ENCODE results near the gene SLC16A10. TPM values are rescaled to one million over a fixed set of nuclear protein-coding genes. Genes with fewer than 3 reads are reported as not detected.

SLC16A10 gene
- total and polyA plus RNA-seq, 2 of the 13 experiments (the other 11 are each of a cell fraction or from before 2014, with no cell fraction given), result 8.2 to 20.1 TPM

DNA sequence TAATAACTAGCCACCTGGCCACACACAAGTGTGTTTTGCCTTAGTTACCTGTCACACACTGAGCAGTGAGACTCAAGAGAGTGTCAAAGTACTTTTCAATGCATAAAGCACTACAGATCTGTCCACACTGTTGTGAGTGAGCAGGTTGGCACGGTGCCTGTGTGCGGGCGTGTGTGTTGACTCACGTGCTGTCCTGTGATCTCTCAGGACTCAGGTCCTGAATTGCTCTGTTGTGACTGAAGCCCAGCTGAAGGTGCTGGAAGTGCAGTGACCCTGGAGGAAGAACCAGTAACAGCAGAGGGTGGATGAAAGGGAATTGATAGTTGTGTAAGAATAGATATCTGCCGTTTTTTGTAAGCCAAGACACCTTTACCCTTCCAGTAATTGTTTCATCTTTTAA lies 18.3 kb downstream of the SLC16A10 start (continued):
- TF ChIP-seq POLR2G (IDR thresholded peaks at IDR 0.05; ENCODE audit: low read depth, low read length) (no peak), HNRNPH1 (optimal IDR thresholded peaks at IDR 0.05; ENCODE audit: low read depth, low read length) (no peak), ZNF33A (CRISPR knock-in tag; IDR thresholded peaks at IDR 0.05; ENCODE audit: borderline replicate concordance) (no peak), ZC3H4 (CRISPR knock-in tag; IDR thresholded peaks at IDR 0.05; ENCODE audit: borderline replicate concordance) (0 out of 2 replicates have a peak, but pooled peaks have one; percentile 45), ZNF577 (CRISPR knock-in tag; IDR thresholded peaks at IDR 0.05; ENCODE audit: borderline replicate concordance, low read depth) (no peak), ZNF160 (CRISPR knock-in tag; IDR thresholded peaks at IDR 0.05) (peak; percentile 36; the same call in 1 of the 2 replicates), CBX1 (IDR thresholded peaks at IDR 0.05; ENCODE audit: low read depth) (no peak), ZSCAN25 (CRISPR knock-in tag; IDR thresholded peaks at IDR 0.05) (0 out of 2 replicates have a peak, but pooled peaks have one; percentile 27), FLYWCH1 (CRISPR knock-in tag; IDR thresholded peaks at IDR 0.05) (no peak), SCMH1 (CRISPR knock-in tag; IDR thresholded peaks at IDR 0.05; ENCODE audit: borderline replicate concordance) (no peak), FOXK1 (CRISPR knock-in tag; IDR thresholded peaks at IDR 0.05; ENCODE audit: borderline replicate concordance, low read depth) (peak; percentile 81; the same call in 1 of the 2 replicates), RBFOX2 (IDR thresholded peaks at IDR 0.05; ENCODE audit: low read depth, low read length) (no peak), ZNF841 (CRISPR knock-in tag; IDR thresholded peaks at IDR 0.05; ENCODE audit: borderline replicate concordance) (no peak), RFX3 (CRISPR knock-in tag; IDR thresholded peaks at IDR 0.05) (no peak), RAD51 (IDR thresholded peaks at IDR 0.05; ENCODE audit: borderline replicate concordance) (no peak), RXRB (CRISPR knock-in tag; IDR thresholded peaks at IDR 0.05; ENCODE audit: borderline replicate concordance) (peak; percentile 91), SIN3A (IDR thresholded peaks at IDR 0.05; ENCODE audit: borderline replicate concordance, low read depth, low read length) (0 out of 2 replicates have a peak, but pooled peaks have one; percentile 5), ZNF766 (CRISPR knock-in tag; IDR thresholded peaks at IDR 0.05; ENCODE audit: borderline replicate concordance) (no peak)
- TF ChIP-seq, protein P1, sequence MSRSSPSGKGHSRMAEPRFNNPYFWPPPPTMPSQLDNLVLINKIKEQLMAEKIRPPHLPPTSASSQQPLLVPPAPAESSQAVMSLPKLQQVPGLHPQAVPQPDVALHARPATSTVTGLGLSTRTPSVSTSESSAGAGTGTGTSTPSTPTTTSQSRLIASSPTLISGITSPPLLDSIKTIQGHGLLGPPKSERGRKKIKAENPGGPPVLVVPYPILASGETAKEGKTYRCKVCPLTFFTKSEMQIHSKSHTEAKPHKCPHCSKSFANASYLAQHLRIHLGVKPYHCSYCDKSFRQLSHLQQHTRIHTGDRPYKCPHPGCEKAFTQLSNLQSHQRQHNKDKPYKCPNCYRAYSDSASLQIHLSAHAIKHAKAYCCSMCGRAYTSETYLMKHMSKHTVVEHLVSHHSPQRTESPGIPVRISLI (CRISPR knock-in tag; IDR thresholded peaks at IDR 0.05; ENCODE audit: borderline replicate concordance), result peak; percentile 76; the same call in 1 of the 2 replicates
- TF ChIP-seq, protein P2, sequence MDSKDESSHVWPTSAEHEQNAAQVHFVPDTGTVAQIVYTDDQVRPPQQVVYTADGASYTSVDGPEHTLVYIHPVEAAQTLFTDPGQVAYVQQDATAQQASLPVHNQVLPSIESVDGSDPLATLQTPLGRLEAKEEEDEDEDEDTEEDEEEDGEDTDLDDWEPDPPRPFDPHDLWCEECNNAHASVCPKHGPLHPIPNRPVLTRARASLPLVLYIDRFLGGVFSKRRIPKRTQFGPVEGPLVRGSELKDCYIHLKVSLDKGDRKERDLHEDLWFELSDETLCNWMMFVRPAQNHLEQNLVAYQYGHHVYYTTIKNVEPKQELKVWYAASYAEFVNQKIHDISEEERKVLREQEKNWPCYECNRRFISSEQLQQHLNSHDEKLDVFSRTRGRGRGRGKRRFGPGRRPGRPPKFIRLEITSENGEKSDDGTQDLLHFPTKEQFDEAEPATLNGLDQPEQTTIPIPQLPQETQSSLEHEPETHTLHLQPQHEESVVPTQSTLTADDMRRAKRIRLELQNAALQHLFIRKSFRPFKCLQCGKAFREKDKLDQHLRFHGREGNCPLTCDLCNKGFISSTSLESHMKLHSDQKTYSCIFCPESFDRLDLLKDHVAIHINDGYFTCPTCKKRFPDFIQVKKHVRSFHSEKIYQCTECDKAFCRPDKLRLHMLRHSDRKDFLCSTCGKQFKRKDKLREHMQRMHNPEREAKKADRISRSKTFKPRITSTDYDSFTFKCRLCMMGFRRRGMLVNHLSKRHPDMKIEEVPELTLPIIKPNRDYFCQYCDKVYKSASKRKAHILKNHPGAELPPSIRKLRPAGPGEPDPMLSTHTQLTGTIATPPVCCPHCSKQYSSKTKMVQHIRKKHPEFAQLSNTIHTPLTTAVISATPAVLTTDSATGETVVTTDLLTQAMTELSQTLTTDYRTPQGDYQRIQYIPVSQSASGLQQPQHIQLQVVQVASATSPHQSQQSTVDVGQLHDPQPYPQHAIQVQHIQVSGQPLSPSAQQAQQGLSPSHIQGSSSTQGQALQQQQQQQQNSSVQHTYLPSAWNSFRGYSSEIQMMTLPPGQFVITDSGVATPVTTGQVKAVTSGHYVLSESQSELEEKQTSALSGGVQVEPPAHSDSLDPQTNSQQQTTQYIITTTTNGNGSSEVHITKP (CRISPR knock-in tag; IDR thresholded peaks at IDR 0.05; ENCODE audit: low read depth), result peak; percentile 71; the same call in 1 of the 2 replicates
- TF ChIP-seq, protein P3, sequence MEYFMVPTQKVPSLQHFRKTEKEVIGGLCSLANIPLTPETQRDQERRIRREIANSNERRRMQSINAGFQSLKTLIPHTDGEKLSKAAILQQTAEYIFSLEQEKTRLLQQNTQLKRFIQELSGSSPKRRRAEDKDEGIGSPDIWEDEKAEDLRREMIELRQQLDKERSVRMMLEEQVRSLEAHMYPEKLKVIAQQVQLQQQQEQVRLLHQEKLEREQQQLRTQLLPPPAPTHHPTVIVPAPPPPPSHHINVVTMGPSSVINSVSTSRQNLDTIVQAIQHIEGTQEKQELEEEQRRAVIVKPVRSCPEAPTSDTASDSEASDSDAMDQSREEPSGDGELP (IDR thresholded peaks at IDR 0.05; ENCODE audit: borderline replicate concordance, low read depth), result peak; percentile 91
- TF ChIP-seq, protein P4, sequence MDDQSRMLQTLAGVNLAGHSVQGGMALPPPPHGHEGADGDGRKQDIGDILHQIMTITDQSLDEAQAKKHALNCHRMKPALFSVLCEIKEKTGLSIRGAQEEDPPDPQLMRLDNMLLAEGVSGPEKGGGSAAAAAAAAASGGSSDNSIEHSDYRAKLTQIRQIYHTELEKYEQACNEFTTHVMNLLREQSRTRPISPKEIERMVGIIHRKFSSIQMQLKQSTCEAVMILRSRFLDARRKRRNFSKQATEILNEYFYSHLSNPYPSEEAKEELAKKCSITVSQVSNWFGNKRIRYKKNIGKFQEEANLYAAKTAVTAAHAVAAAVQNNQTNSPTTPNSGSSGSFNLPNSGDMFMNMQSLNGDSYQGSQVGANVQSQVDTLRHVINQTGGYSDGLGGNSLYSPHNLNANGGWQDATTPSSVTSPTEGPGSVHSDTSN (CRISPR knock-in tag; IDR thresholded peaks at IDR 0.05; ENCODE audit: borderline replicate concordance), result no peak
- TF ChIP-seq, protein P5, sequence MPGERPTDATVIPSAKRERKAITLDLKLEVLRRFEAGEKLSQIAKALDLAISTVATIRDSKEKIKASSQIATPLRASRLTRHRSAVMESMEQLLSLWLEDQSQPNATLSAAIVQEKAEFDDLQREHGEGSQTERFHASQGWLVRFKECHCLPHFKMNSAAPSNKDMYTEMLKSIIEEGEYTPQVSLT (CRISPR knock-in tag; IDR thresholded peaks at IDR 0.05; ENCODE audit: borderline replicate concordance, low read depth), result 0 out of 2 replicates have a peak, but pooled peaks have one; percentile 27
